ENCODE data around the gene JOSD2. TPM values are rescaled to one million over a fixed set of nuclear protein-coding genes. Genes with fewer than 3 reads are reported as not detected.

The JOSD2 gene
- total RNA-seq, result 22.5 and 25.8 TPM in 2 replicates

GRCh38 chr19:50511069-50511822 is at the start of gene JOSD2:
Gene JOSD2, minus strand, starts transcription at chr19:50511191. Its CDS starts 760 bp downstream, at chr19:50510431.

GRCh38 chr19:50513746-50514345 is 2.9 kb upstream of the JOSD2 start, which contains the start of gene ASPDH:
Gene ASPDH, minus strand, starts transcription at chr19:50513913. Its CDS starts 90 bp downstream, at chr19:50513823.

GRCh38 chr19:50476224-50476906 is 34.6 kb downstream of the JOSD2 start, which contains the start of the genes EMC10 and GARIN5A:
Gene EMC10, plus strand, starts transcription at chr19:50476507. Its CDS starts 38 bp downstream, at chr19:50476545.
Gene GARIN5A, minus strand, starts transcription at chr19:50476848. Its CDS starts 460 bp downstream, at chr19:50476388.

Other genes starting within 250 kb of the JOSD2 start
- 0.33 and 0.43 TPM in 2 replicates for gene KCNC3, start 181.8 kb downstream of the JOSD2 start, total RNA-seq
- under 0.01 and 0.11 TPM in 2 replicates for gene NAPSA, start 145.6 kb downstream of the JOSD2 start, total RNA-seq
- 53.5 and 66.0 TPM in 2 replicates for gene NR1H2, start 134.7 kb downstream of the JOSD2 start, total RNA-seq
- gene POLD1, start 126.8 kb downstream of the JOSD2 start, total RNA-seq, result 24.1 and 33.6 TPM in 2 replicates
- not detected in 2 replicates for gene SPIB, start 92.3 kb downstream of the JOSD2 start, total RNA-seq
- gene MYBPC2, start 78.3 kb downstream of the JOSD2 start, total RNA-seq, result under 0.01 TPM in 2 replicates
- 75.2 and 81.7 TPM in 2 replicates for gene EMC10, start 34.7 kb downstream of the JOSD2 start, total RNA-seq
- gene GARIN5A, start 34.3 kb downstream of the JOSD2 start, total RNA-seq, result 0.11 and 0.17 TPM in 2 replicates
- not detected in 2 replicates for gene ASPDH, start 2.7 kb upstream of the JOSD2 start, total RNA-seq
- gene LRRC4B, start 57.2 kb upstream of the JOSD2 start, total RNA-seq, result under 0.01 TPM in 2 replicates
- not detected in 2 replicates for gene SYT3, start 128.7 kb upstream of the JOSD2 start, total RNA-seq
- gene C19orf81, start 138.3 kb upstream of the JOSD2 start, total RNA-seq, result not detected in 2 replicates
- not detected in 2 replicates for gene SHANK1, start 208.6 kb upstream of the JOSD2 start, total RNA-seq
- gene CLEC11A, start 212.2 kb upstream of the JOSD2 start, total RNA-seq, result 0.34 and 1.6 TPM in 2 replicates